GM12875 (cell line): ENCODE data around the gene COQ6.

Experiments used
- H3K4me3 ChIP-seq: one replicate; pipeline ENCODE4 v1.5.1; 2011; ENCODE audit warnings: low read depth, low read length, control low read depth
- TF ChIP-seq, protein P1 (sequence below): IDR thresholded peaks from 2 replicates; pipeline ENCODE4 v1.5.1; 2011; ENCODE audit warnings: low read depth, mild to moderate bottlenecking, control low read depth, inconsistent platforms, low read length, moderate library complexity, borderline replicate concordance; ENCODE audit not compliant: insufficient read depth

The COQ6 gene

DNA sequence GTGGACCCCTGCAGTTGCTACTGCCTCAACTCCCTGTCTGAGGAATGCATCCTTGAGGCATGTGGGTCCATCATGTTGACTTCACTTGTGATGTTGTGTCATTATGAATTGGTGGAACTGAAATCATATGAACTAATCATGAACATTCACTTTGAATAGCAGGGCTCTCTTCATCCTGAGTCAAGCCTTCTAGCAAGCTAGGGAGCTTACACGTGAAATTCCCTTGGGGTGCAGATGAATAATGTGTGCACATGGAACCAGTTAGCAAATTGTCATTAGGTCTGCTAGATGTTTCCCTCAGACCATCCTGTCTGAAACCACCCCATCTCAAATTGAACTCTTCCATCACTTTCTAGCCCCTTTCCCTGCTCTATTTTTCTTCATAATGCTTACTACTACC lies 3.6 kb downstream of the COQ6 start:
- H3K4me3 ChIP-seq, result no peak overlapping the region
- TF ChIP-seq, protein P1, sequence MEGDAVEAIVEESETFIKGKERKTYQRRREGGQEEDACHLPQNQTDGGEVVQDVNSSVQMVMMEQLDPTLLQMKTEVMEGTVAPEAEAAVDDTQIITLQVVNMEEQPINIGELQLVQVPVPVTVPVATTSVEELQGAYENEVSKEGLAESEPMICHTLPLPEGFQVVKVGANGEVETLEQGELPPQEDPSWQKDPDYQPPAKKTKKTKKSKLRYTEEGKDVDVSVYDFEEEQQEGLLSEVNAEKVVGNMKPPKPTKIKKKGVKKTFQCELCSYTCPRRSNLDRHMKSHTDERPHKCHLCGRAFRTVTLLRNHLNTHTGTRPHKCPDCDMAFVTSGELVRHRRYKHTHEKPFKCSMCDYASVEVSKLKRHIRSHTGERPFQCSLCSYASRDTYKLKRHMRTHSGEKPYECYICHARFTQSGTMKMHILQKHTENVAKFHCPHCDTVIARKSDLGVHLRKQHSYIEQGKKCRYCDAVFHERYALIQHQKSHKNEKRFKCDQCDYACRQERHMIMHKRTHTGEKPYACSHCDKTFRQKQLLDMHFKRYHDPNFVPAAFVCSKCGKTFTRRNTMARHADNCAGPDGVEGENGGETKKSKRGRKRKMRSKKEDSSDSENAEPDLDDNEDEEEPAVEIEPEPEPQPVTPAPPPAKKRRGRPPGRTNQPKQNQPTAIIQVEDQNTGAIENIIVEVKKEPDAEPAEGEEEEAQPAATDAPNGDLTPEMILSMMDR, result no peak

DNA sequence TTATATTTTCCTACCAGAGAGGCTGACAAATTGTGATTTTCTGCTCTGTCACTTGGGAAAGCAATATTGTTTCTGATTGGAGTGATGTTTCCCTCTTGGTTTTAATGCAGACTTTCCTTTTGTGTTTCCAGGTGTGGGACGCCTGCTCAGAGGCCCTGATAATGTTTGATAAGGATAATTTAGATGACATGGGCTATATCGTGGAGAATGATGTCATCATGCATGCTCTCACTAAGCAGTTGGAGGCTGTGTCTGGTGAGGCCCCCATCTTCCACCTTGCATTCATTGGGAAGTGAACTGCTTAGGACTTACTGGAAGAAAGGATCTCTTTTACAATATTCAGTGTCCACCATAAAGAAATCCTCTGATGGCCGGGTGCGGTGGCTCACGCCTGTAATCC lies 5.6 kb downstream of the COQ6 start:
- no peak overlapping the region for H3K4me3 ChIP-seq
- TF ChIP-seq, protein P1, result no peak

DNA sequence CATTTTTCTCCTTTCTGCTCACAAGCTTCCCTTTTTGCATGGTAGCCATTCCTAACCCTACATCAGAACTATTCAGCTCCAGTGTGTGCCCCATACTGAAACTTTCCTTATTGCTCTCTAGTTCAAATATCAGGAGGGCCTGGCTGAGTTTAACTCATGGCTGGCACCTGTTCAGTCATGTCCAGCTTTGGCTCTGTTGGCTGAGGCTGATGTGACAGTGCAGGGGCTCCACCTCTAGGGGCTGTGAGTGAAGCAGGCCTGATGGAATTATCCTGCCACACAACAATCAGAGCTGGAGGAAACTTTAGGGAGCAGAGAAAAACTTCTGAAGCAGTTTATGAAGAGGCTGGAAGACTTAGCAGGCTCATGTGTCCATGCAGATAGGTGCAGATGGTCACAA lies 8.5 kb downstream of the COQ6 start:
- TF ChIP-seq, protein P1, result no peak
- no peak overlapping the region for H3K4me3 ChIP-seq

DNA sequence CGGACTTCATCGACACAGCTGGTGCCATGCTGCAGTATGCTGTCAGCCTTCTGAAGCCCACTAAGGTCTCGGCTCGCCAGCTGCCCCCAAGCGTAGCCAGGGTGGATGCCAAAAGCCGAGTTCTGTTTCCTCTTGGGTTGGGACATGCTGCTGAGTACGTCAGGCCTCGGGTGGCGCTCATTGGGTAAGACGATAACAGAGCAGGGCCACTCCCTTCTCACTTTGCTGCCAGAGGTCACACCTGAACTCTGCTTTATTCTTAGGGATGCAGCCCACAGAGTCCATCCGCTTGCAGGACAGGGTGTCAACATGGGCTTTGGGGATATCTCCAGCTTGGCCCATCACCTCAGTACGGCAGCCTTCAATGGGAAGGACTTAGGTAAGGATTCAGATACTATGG lies 11.1 kb downstream of the COQ6 start:
- H3K4me3 ChIP-seq, result no peak overlapping the region
- TF ChIP-seq, protein P1, result no peak

DNA sequence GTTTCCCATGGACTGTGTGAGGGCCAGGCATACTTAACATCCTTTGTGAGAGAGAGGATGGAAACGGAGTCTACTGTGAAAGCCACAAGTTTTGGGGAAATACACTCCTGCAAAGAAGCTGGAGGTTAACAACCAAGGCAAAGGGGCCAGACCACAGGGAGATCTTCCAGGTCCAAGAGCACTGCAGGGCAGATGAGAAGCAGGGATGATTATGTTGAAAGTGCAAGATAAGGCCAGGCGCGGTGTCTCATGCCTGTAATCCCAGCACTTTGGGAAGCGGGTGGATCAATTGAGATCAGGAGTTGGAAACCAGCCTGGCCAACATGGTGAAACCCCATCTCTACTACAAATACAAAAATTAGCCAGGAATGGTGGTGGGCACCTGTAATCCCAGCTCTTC lies 15.1 kb downstream of the COQ6 start:
- no peak overlapping the region for H3K4me3 ChIP-seq
- TF ChIP-seq, protein P1, result no peak

DNA sequence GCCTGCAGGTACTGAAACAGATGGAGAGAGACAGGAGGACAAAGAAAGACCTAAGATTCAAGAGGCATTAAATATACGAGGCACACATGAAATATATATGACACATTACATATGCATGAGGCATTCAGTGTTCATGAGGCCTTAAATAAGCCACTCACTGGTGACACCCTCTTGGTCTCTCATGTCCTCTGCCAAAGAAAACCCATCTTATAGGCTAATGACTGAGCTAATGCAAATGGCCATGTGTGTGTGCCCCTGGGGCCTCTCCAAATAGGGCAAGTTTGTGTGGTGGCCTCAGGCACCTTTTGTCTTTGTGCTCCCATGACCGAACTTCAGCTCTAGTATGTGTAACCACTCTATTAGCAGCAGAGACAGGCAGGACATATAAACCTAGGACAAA lies 18.8 kb downstream of the COQ6 start:
- no peak overlapping the region for H3K4me3 ChIP-seq
- TF ChIP-seq, protein P1, result no peak

DNA sequence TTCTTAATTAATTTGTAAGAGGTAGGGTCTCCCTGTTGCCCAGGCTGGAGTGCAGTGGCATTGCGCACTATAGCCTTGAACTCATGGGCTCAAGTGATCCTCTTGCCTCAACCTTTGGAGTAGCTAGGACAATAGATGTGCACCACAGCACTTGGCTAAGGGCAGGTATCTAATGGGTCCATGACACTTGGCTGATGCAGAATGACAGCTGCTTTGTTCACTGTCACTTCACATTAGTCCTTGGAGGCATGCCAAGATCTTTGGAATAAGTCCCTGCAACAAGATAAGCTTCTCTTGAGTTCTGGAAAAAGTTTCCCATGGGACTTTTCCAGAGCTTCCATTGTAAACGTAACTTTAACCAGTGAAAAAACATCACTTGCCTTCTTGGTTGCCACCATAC lies 23.4 kb downstream of the COQ6 start:
- H3K4me3 ChIP-seq, result no peak overlapping the region
- TF ChIP-seq, protein P1, result no peak
